Measurements from ENCODE around the gene SEMA3E. TPM values are rescaled to one million over a fixed set of nuclear protein-coding genes. Genes with fewer than 3 reads are reported as not detected.
A peak's percentile ranks its signal among the peaks of the same experiment; 100 is the strongest.

SEMA3E gene
- total RNA-seq, 4 donors from 2014 or later = 0.94 to 6.9 (median 2.2) TPM

- no peak overlapping the region for H3K4me3 ChIP-seq (replicated peaks in 1 of 3)
- DNase-seq = no peak
- H3K27me3 ChIP-seq = no peaks in the 10 kb centered on the region
- WGBS, 2 donors = 18 to 23% methylated on average over 2 of the region's 2 CpGs
- TF ChIP-seq POLR2A (IDR thresholded peaks at IDR 0.05) = no peak
- TF ChIP-seq, protein P1, sequence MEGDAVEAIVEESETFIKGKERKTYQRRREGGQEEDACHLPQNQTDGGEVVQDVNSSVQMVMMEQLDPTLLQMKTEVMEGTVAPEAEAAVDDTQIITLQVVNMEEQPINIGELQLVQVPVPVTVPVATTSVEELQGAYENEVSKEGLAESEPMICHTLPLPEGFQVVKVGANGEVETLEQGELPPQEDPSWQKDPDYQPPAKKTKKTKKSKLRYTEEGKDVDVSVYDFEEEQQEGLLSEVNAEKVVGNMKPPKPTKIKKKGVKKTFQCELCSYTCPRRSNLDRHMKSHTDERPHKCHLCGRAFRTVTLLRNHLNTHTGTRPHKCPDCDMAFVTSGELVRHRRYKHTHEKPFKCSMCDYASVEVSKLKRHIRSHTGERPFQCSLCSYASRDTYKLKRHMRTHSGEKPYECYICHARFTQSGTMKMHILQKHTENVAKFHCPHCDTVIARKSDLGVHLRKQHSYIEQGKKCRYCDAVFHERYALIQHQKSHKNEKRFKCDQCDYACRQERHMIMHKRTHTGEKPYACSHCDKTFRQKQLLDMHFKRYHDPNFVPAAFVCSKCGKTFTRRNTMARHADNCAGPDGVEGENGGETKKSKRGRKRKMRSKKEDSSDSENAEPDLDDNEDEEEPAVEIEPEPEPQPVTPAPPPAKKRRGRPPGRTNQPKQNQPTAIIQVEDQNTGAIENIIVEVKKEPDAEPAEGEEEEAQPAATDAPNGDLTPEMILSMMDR (IDR thresholded peaks at IDR 0.05) = no peak
- H3K9me3 ChIP-seq = no peaks in the 10 kb centered on the region
- intact Hi-C loops (cut with DNase I) = no loop called here
- H3K36me3 ChIP-seq = no peaks in the 10 kb centered on the region
- no peaks in the 10 kb centered on the region for H3K4me1 ChIP-seq
- H3K27ac ChIP-seq = no peak overlapping the region
Observed at GRCh38 chr7:83429493-83429892, 219.4 kb downstream of the SEMA3E start.

DNA sequence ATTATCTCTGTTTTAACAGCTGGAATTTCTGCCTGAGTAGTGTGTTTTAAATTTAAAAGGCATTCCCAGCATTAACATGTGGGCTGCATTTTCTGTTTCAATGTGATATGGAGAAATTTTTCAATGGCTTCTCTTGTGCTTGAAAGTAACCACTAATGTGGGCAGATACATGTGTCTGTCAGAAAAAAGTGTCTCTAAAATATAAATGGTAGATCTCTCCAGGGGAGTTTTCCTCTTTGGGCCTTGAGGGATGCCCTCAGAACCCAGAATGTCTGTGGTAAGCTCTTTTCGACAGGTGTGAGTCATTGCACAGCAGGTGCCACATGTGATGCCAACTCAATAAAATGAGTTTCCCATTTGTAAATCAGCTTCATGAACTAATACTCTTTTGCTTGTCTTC lies 221.1 kb downstream of the SEMA3E start:
- 96 to 100% methylated on average over 1 of the region's 1 CpG for WGBS, 2 donors
- TF ChIP-seq, protein P1 (IDR thresholded peaks at IDR 0.05) = no peak
- TF ChIP-seq POLR2A (IDR thresholded peaks at IDR 0.05) = no peak
- Histone ChIP-seq H3K9me3 (no peaks in the 10 kb centered on the region), H3K4me3 (replicated peaks in 1 of 3) (no peak overlapping the region), H3K27me3 (no peaks in the 10 kb centered on the region), H3K27ac (no peak overlapping the region), H3K4me1 (no peaks in the 10 kb centered on the region), H3K36me3 (no peaks in the 10 kb centered on the region)
- DNase-seq = no peak
- intact Hi-C loops (cut with DNase I) = no loop called here

GRCh38 chr7:83426325-83426724 lies 222.6 kb downstream of the SEMA3E start:
- H3K36me3 ChIP-seq = no peaks in the 10 kb centered on the region
- no peak for DNase-seq
- no peaks in the 10 kb centered on the region for H3K4me1 ChIP-seq
- no peaks in the 10 kb centered on the region for H3K27me3 ChIP-seq
- no peaks in the 10 kb centered on the region for H3K9me3 ChIP-seq
- intact Hi-C loops (cut with DNase I) = no loop called here
- no peak overlapping the region for H3K27ac ChIP-seq
- TF ChIP-seq POLR2A (IDR thresholded peaks at IDR 0.05) = no peak
- TF ChIP-seq, protein P1 (IDR thresholded peaks at IDR 0.05) = no peak
- WGBS, 2 donors = 81 to 83% methylated on average over 3 of the region's 3 CpGs
- H3K4me3 ChIP-seq (replicated peaks in 1 of 3) = no peak overlapping the region

DNA sequence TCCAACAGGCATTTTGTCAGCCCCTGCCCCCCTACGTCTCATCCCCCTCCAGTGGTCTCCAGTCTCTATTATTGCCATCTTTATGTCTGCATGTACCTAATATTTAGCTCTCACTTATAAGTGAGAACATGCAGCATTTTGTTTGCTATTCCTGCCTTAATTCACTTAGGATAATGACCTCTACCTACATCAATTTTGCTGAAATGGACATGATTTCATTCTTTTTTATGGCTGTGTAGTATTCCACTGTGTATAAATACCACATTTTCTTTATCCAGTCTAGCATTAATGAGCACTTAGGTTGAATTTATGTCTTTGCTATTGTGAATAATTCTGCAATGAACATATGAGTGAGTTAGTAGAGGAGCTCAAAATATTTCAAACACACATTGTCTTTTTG lies 229.9 kb downstream of the SEMA3E start:
- WGBS, 2 donors = 80 to 87% methylated on average over 1 of the region's 1 CpG
- H3K27me3 ChIP-seq = no peaks in the 10 kb centered on the region
- no peak for DNase-seq
- TF ChIP-seq, protein P1 (IDR thresholded peaks at IDR 0.05) = no peak
- TF ChIP-seq POLR2A (IDR thresholded peaks at IDR 0.05) = no peak
- intact Hi-C loops (cut with DNase I) = no loop called here
- H3K4me1 ChIP-seq = no peaks in the 10 kb centered on the region
- H3K27ac ChIP-seq = no peak overlapping the region
- no peaks in the 10 kb centered on the region for H3K36me3 ChIP-seq
- H3K4me3 ChIP-seq (replicated peaks in 1 of 3) = no peak overlapping the region
- H3K9me3 ChIP-seq = no peaks in the 10 kb centered on the region

DNA sequence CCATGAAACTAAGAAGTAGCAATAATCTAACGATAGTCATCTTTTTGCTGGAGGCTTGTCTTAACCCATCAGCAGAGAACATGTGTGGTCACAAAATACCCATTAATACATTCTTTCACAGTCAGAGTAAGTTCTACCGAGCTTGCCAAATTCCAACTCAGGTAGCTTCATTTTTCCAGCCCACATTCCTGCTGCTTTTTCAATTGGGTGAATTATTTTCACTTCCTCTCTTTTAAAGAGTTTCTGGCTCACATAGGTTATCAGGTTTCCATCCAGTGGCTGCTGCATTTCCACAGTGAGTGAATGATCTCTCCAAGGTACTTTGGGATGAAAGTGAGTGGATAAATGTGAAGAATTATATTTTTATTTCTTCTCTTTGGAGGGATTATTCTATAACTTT lies 233.1 kb downstream of the SEMA3E start:
- TF ChIP-seq POLR2A (IDR thresholded peaks at IDR 0.05) = no peak
- TF ChIP-seq, protein P1 (IDR thresholded peaks at IDR 0.05) = no peak
- peak in 1 of 2 donors; percentile 4 for DNase-seq
- Histone ChIP-seq H3K9me3 (no peaks in the 10 kb centered on the region), H3K27me3 (no peaks in the 10 kb centered on the region), H3K36me3 (no peaks in the 10 kb centered on the region), H3K4me3 (replicated peaks in 1 of 3) (no peak overlapping the region), H3K27ac (no peak overlapping the region), H3K4me1 (no peaks in the 10 kb centered on the region)
- 27 to 33% methylated on average over 2 of the region's 2 CpGs for WGBS, 2 donors
- intact Hi-C loops (cut with DNase I) = no loop called here

Measured in thyroid gland (tissue), 4 donors.